Neural cell (in vitro differentiated cells): ENCODE measurements around the gene LATS2.

Source experiments
- EP300 ChIP-seq: fragments of 450-650 bp; conservative IDR thresholded peaks from 2 replicates; pipeline ENCODE4 v1.6.1; 2014; ENCODE audit warnings: antibody characterized with exemption, mild to moderate bottlenecking, moderate library complexity; ENCODE audit not compliant: poor library complexity, severe bottlenecking
- EZH2 ChIP-seq: fragments of 200-600, 300-800 bp; shearing (Covaris generic), sonication (generic); IDR thresholded peaks from 2 replicates; pipeline ENCODE4 v1.6.1; 2014; ENCODE audit warnings: antibody characterized with exemption, low read length, borderline replicate concordance, mild to moderate bottlenecking; ENCODE audit not compliant: insufficient read depth, poor library complexity, severe bottlenecking
- MXI1 ChIP-seq: fragments of 450-650 bp; conservative IDR thresholded peaks from 2 replicates; pipeline ENCODE4 v1.6.1; 2014; ENCODE audit warnings: antibody characterized with exemption, mild to moderate bottlenecking; ENCODE audit not compliant: poor library complexity, severe bottlenecking
- POLR2AphosphoS5 ChIP-seq: IDR thresholded peaks from 2 replicates; pipeline ENCODE4 v1.6.1; 2012
- RAD21 ChIP-seq: fragments of 450-650 bp; conservative IDR thresholded peaks from 2 replicates; pipeline ENCODE4 v1.6.1; 2014; ENCODE audit warnings: antibody characterized with exemption, mild to moderate bottlenecking, moderate library complexity
- TAF1 ChIP-seq: IDR thresholded peaks from 2 replicates; pipeline ENCODE4 v1.6.1; 2012; ENCODE audit warnings: low read depth
- TF ChIP-seq, protein P1 (sequence below): fragments of 450-650 bp; IDR thresholded peaks from 2 replicates; pipeline ENCODE4 v1.5.1; 2014; ENCODE audit warnings: antibody characterized with exemption, mild to moderate bottlenecking, moderate library complexity; ENCODE audit not compliant: poor library complexity, severe bottlenecking
- TF ChIP-seq, protein P2 (sequence below): IDR thresholded peaks from 2 replicates; pipeline ENCODE4 v1.6.1; 2012; ENCODE audit warnings: borderline replicate concordance

DNA sequence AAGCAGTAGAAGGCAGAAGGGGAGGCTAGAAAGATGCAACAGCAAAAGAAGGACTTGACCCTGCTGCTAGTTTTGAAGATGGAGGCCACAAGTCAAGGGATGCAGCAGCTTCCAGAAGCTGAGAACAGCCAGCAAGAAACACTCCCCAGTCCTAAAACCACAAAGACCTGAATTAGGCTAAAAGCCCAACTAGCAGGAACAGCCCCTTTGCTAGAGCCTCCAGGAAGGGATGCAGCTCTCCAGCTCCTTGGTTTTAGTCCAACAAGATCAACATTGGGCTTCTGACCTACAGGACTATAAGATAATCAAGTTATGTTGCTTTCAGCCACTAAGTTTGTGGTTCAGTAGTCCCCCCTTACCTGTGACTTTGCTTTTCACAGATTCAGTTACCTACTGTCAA, 10.5 kb upstream of the LATS2 start:
- TF ChIP-seq EZH2 (no peak), EP300 (no peak), MXI1 (no peak), RAD21 (no peak), POLR2AphosphoS5 (no peak), TAF1 (no peak)
- TF ChIP-seq, protein P1, sequence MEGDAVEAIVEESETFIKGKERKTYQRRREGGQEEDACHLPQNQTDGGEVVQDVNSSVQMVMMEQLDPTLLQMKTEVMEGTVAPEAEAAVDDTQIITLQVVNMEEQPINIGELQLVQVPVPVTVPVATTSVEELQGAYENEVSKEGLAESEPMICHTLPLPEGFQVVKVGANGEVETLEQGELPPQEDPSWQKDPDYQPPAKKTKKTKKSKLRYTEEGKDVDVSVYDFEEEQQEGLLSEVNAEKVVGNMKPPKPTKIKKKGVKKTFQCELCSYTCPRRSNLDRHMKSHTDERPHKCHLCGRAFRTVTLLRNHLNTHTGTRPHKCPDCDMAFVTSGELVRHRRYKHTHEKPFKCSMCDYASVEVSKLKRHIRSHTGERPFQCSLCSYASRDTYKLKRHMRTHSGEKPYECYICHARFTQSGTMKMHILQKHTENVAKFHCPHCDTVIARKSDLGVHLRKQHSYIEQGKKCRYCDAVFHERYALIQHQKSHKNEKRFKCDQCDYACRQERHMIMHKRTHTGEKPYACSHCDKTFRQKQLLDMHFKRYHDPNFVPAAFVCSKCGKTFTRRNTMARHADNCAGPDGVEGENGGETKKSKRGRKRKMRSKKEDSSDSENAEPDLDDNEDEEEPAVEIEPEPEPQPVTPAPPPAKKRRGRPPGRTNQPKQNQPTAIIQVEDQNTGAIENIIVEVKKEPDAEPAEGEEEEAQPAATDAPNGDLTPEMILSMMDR, result no peak
- TF ChIP-seq, protein P2, sequence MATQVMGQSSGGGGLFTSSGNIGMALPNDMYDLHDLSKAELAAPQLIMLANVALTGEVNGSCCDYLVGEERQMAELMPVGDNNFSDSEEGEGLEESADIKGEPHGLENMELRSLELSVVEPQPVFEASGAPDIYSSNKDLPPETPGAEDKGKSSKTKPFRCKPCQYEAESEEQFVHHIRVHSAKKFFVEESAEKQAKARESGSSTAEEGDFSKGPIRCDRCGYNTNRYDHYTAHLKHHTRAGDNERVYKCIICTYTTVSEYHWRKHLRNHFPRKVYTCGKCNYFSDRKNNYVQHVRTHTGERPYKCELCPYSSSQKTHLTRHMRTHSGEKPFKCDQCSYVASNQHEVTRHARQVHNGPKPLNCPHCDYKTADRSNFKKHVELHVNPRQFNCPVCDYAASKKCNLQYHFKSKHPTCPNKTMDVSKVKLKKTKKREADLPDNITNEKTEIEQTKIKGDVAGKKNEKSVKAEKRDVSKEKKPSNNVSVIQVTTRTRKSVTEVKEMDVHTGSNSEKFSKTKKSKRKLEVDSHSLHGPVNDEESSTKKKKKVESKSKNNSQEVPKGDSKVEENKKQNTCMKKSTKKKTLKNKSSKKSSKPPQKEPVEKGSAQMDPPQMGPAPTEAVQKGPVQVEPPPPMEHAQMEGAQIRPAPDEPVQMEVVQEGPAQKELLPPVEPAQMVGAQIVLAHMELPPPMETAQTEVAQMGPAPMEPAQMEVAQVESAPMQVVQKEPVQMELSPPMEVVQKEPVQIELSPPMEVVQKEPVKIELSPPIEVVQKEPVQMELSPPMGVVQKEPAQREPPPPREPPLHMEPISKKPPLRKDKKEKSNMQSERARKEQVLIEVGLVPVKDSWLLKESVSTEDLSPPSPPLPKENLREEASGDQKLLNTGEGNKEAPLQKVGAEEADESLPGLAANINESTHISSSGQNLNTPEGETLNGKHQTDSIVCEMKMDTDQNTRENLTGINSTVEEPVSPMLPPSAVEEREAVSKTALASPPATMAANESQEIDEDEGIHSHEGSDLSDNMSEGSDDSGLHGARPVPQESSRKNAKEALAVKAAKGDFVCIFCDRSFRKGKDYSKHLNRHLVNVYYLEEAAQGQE, result no peak
